ENCODE measurements around the gene CA6.
"Not testable (repeated sequence)": the region's sequence is repeated elsewhere in the genome, so short reads cannot be mapped to it uniquely, and the experiment has no call there.

The CA6 gene

GRCh38 chr1:9004700-9005394, 59.2 kb downstream of the CA6 start:
- peak; percentile 61 to 63 for DNase-seq (ENCODE audit: low read depth in 2 of 2)

GRCh38 chr1:9005395-9005708, 59.7 kb downstream of the CA6 start:
- no peak for DNase-seq (ENCODE audit: low read depth in 2 of 2)

- DNase-seq (ENCODE audit: low read depth in 2 of 2): no peak
Measured at GRCh38 chr1:9006956-9007615, 61.4 kb downstream of the CA6 start.

GRCh38 chr1:9008236-9008635, 62.6 kb downstream of the CA6 start:
- DNase-seq (ENCODE audit: low read depth in 2 of 2): no peak

GRCh38 chr1:9009438-9010370, 64.0 kb downstream of the CA6 start:
- no peak for DNase-seq (ENCODE audit: low read depth in 2 of 2)

- DNase-seq (ENCODE audit: low read depth in 2 of 2): no peak
Measured at GRCh38 chr1:9010781-9011323, 65.2 kb downstream of the CA6 start.

GRCh38 chr1:9013819-9014218, 68.2 kb downstream of the CA6 start:
- no peak for DNase-seq (ENCODE audit: low read depth in 2 of 2)

- DNase-seq (ENCODE audit: low read depth in 2 of 2): no peak
Measured at GRCh38 chr1:9014475-9015375, 69.1 kb downstream of the CA6 start.

GRCh38 chr1:9016455-9016854, 70.8 kb downstream of the CA6 start:
- DNase-seq (ENCODE audit: low read depth in 2 of 2): no peak

- no peak for DNase-seq (ENCODE audit: low read depth in 2 of 2)
Measured at GRCh38 chr1:9018333-9018732, 72.7 kb downstream of the CA6 start.

- no peak for DNase-seq (ENCODE audit: low read depth in 2 of 2)
Measured at GRCh38 chr1:9019896-9020295, 74.2 kb downstream of the CA6 start.

GRCh38 chr1:9020305-9020704, 74.6 kb downstream of the CA6 start:
- no peak for DNase-seq (ENCODE audit: low read depth in 2 of 2)

- DNase-seq (ENCODE audit: low read depth in 2 of 2): not testable (repeated sequence)
Measured at GRCh38 chr1:9022026-9022738, 76.5 kb downstream of the CA6 start.

GRCh38 chr1:9022773-9023172, 77.1 kb downstream of the CA6 start:
- no peak for DNase-seq (ENCODE audit: low read depth in 2 of 2)

Measured in activated CD8-positive, alpha-beta memory T cell treated with anti-CD3 and anti-CD28 coated beads for 4 hours (primary cell).